NCI-H2029 treated with DMSO at 0.1 percent for 48 hours (cell line): ENCODE results near the gene FXN.
"Not testable (repeated sequence)": the region's sequence is repeated elsewhere in the genome, so short reads cannot be mapped to it uniquely, and the experiment has no call there.

ENCODE experiments used
- DNase-seq: peaks from one replicate; lab custom pipeline; 2025; lab: John Stamatoyannopoulos, UW

The FXN gene

DNA sequence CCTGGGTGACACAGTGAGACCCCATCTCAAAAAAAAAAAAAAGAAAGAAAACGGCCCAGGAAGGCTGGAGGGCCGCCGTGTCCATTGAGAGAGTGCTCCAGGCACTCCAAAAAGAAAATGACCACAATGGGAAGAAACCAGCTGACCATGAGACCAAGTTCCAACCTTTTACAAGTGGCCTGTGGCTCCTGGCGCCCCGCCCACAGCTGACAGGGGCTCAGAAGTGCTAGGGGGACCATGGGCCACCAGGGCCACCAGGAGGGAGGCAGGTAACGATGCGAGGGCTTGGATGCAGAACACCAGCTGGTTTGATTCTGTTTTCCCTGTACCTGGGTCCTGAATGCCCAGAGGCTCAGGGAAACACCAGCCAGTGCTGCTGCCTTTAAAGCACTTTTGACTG, 34.6 kb downstream of the FXN start:
- DNase-seq: no peak

DNA sequence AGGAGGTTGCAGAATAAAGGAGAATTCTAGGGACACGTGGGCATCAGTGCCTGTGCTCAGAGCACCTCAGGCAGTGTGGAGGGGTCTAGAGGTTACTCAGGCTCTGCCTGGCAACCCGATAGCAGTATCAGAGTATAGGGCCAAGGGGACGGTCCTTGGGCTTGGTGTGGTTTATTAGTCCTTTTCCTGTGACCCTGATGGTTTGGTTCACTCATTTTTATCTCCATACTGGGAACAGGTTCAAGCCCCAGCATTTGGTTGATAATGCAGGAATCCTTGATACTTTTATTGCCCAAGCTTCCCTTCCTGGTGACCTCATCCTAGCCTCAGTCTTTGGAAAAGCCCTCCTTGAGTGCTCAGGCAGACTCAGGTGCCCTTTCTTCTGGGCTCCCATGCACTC, 35.5 kb downstream of the FXN start:
- DNase-seq: no peak

- DNase-seq: no peak
Measured at GRCh38 chr9:69073103-69073502, 37.6 kb downstream of the FXN start.

- DNase-seq: no peak
Measured at GRCh38 chr9:69074801-69075200, 39.2 kb downstream of the FXN start.

GRCh38 chr9:69076550-69076949, 41.0 kb downstream of the FXN start:
- no peak for DNase-seq

- DNase-seq: no peak
Measured at GRCh38 chr9:69078069-69078468, 42.5 kb downstream of the FXN start.

GRCh38 chr9:69078581-69078980, 43.0 kb downstream of the FXN start:
- DNase-seq: no peak

DNA sequence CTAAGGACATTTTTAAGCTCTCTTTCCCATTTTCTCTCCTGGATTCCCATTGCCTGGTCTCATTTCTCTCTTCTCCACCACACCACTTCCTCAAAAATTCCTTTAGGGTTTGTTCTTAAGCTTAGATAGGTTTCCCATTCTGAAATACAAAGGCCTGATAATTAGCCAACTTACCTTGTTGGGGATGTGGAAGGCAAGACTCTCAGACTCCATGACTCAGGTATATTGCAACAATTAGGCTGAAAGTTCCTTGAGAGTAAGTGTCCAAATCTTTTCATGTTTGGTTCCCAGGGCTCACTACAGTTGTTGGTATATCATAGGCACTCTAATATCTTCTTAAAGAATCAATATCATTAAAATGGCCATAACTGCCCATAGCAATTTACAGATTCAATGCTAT, 43.6 kb downstream of the FXN start:
- no peak for DNase-seq

GRCh38 chr9:69081261-69081660, 45.7 kb downstream of the FXN start:
- no peak for DNase-seq

DNA sequence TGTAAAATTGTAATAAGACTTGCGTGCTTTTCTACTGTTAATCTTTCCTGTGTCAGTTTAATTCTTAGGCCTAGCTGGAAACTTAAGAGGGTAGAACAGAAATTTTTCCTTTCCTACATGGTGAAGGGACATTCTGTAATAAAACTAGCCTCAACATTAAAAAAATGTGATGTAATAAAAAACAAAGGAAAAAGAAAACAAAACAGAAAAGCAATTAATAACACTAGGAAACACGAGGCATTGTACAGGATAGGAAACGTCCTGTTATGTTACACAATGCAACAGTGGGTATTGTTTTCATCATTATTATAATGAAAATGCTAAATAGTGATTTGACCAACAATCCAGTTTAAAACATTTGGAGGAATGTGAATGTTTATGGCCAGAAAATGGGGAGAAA, 47.8 kb downstream of the FXN start:
- no peak for DNase-seq

DNA sequence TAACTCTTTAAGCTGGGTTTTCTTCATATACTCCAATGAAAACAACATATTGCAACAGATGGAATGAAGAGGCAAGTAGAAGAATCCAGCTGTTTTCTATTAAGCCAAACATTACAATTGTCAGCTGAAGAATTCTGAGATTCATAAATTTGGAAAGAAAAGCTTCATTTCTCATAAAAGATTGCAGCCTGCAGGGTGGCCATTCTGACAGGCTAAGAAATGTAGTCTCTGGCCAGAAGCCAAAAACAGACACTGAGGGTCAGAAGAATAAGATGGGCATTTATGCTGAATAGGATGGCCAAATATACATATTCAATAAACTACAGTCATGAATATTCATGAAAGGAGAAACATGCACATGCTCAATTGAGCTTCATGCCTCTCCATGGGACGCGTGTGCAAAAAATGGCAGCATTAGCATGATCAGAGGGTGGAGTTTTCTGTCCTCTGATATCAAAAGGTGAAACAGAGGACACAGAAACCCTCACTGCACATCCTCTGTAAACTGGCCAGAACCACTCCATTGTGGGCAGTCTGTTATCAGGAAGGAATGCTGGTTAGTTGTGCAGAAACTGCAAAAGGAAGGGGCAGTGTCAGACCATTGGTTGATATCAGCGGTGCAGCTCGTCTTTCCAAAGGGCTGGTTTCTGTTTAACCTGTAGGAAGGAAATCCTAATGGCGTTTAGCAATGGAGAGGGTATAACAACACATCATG, 50.2 kb downstream of the FXN start:
- peak; percentile 46 for DNase-seq

GRCh38 chr9:69086312-69086711, 50.8 kb downstream of the FXN start:
- no peak for DNase-seq

DNA sequence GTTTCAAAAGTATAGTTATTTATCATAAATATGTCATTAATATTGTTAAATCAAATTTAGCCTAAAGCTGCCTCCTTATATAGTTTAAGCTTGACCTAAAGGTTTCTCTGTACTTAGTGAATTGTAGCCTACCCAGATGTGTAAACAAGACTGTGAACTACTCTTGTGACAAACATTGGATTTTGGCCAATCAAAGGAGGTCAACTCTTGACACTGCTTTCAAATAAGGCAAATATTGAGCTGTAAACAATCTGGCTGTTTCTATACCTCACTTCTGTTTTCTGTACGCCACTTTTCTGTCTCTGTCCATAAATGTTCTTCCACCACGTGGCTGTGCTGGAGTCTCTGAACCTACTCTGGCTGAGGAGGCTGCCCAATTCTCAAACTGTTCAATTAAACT, 51.2 kb downstream of the FXN start:
- DNase-seq: peak; percentile 66

DNA sequence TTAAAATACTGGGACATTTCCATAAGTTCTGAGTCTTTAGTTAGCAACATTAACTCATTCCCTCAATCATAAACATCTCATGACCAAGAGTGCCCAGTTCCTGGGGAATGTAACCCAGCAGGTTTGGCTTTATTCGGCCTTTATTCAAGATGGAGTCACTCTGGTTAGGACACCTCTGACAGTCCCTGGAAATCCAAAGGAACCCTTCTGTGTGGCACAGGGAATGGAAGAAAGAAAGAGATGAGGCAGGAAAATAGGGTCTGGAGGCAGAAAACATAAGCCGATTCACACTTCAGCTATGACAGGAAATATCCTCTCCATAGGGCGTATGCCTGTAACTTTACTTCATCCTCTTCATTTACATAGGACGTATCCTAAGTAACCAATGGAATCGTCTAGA, 53.5 kb downstream of the FXN start:
- DNase-seq: no peak

GRCh38 chr9:69089491-69089890, 53.9 kb downstream of the FXN start:
- DNase-seq: peak; percentile 42

- DNase-seq: no peak
Measured at GRCh38 chr9:69090140-69090750, 54.7 kb downstream of the FXN start.

GRCh38 chr9:69090946-69091345, 55.4 kb downstream of the FXN start:
- no peak for DNase-seq

DNA sequence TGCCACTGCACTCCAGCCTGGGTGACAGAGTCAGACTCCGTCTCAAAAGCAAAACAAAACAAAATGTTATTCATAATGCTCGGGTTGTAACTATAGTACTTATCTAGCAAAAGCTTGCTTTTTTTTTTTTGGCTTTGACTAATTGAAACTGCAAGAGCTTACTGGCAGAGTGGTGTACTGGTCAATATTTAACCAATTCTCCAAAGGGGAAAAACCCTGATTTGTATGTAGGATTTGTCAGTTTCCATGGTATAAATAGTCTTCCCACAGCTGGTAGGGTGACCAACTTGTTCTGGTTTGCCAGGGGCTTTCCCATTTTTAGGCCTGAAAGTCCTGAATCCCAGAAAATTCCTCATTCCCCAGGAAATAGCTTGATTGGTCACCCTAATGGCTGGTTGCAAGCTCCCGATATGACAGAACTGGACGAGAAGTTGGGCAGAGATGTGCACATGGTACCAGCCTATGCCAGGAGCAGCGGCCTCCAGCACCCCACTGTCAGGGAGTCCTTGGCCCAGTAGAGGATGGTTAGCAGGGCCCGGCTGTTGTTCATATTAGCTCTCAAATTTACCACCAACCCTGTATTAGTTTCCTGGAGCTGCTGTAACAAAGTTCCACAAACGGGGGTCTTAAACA, 58.0 kb downstream of the FXN start:
- DNase-seq: no peak

GRCh38 chr9:69094361-69095135, 59.0 kb downstream of the FXN start:
- DNase-seq: not testable (repeated sequence)

DNA sequence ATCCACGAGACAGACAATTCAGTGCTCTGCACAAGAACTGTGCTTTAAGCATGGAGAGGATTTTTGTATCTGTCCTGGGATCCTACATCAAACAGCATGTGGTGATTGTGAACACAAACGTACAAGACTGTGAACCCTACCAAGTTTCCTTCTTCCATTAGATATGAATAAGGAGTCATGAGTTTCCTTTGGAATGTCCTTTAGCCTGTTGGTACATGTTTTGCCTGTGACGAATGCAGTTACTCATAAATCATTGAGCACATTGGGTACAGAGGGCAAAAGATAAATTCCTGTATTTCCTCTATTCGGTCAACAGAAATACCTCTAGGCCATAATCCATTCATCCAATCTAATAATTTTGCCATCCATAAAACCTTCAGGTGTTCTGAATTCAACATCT, 61.5 kb downstream of the FXN start:
- DNase-seq: no peak

DNA sequence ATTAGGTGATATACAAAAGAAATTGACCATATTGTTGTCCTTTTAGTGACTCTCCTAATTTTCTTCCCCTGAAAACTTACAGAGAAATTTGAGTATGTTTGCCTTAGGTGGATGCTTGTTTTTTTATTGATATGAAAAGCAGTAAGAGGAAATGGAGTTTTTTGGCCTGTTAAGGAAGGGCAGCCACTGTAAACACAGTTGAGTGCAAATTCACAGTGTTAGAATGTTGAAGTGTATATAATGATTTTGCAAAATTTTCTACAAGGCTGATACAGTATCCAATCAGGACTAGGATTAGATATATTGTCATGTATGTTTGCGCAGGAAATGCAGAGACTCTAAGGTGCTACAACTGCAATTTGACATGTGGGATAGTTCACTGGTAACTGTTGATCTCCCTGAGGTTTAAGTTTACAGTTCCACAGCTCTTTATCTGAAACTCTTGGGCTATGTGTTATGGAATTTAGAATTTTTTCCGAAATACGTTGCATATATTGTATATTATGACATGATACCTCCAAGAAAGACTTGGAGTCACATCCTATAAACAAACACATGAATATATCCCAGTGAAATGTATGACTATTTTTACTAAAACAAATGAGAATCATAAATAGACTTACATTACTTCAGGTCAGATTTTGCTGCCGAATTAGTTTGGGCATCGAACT, 62.5 kb downstream of the FXN start:
- no peak for DNase-seq

GRCh38 chr9:69103348-69103996, 67.9 kb downstream of the FXN start:
- DNase-seq: not testable (repeated sequence)
